Keratinocyte (primary cell): ENCODE data around the gene ITFG1. TPM values are rescaled to one million over a fixed set of nuclear protein-coding genes. Genes with fewer than 3 reads are reported as not detected.

Experiments
- DNase-seq: peaks from one replicate; pipeline ENCODE4 v3.0.0-alpha.2; 2011; ENCODE audit warnings: low read depth, missing footprints, low spot score
- FAIRE-seq: peaks from 2 replicates; lab custom pipeline; 2011; peaks lifted over from hg19 to GRCh38; lab: Jason Lieb, UNC
- H2AFZ ChIP-seq: 2 replicates; pipeline ENCODE4 v1.6.0; 2012; ENCODE audit warnings: low read length, control low read depth, inconsistent platforms; ENCODE audit not compliant: control insufficient read depth
- H3K27ac ChIP-seq: 2 replicates; pipeline ENCODE4 v1.5.1; 2011; ENCODE audit warnings: low read length; ENCODE audit not compliant: control insufficient read depth, insufficient read depth
- H3K27me3 ChIP-seq: 3 replicates; pipeline ENCODE4 v1.6.0; 2011; ENCODE audit warnings: low read length; ENCODE audit not compliant: control insufficient read depth, insufficient read depth; ENCODE audit errors: extremely low read depth
- H3K36me3 ChIP-seq, 2 experiments: 2 replicates in 1 of 2; 3 replicates in 1 of 2; pipeline ENCODE4 v1.5.1; 2011; ENCODE audit warnings: low read length in 2 of 2, mild to moderate bottlenecking in 1 of 2; ENCODE audit not compliant: control insufficient read depth in 2 of 2, insufficient read depth in 2 of 2; ENCODE audit errors: extremely low read depth in 1 of 2
- H3K4me1 ChIP-seq: 3 replicates; pipeline ENCODE4 v1.5.1; 2011; ENCODE audit warnings: low read length; ENCODE audit not compliant: control insufficient read depth, insufficient read depth; ENCODE audit errors: extremely low read depth
- H3K4me2 ChIP-seq: 3 replicates; pipeline ENCODE4 v1.6.0; 2011; ENCODE audit warnings: low read depth, low read length; ENCODE audit not compliant: control insufficient read depth, insufficient read depth; ENCODE audit errors: extremely low read depth
- H3K4me3 ChIP-seq, 3 experiments: fragments of 200-600 bp in 1 of 3; sonication (generic) in 1 of 3; 2 replicates in 2 of 3; 3 replicates in 1 of 3; pipeline ENCODE4 v1.5.1; 2011 to 2016; ENCODE audit warnings: low read length in 3 of 3, mild to moderate bottlenecking in 3 of 3, control low read depth in 2 of 3, inconsistent platforms in 1 of 3, low read depth in 1 of 3, mixed read lengths in 1 of 3, mixed run types in 1 of 3, moderate library complexity in 1 of 3; ENCODE audit not compliant: control insufficient read depth in 2 of 3, insufficient read depth in 2 of 3; ENCODE audit errors: extremely low read depth in 1 of 3
- H3K79me2 ChIP-seq: 2 replicates; pipeline ENCODE4 v1.6.0; 2012; ENCODE audit warnings: low read length; ENCODE audit not compliant: control insufficient read depth, insufficient read depth
- H3K9ac ChIP-seq: 3 replicates; pipeline ENCODE4 v1.6.0; 2011; ENCODE audit warnings: low read length; ENCODE audit not compliant: control insufficient read depth, insufficient read depth; ENCODE audit errors: extremely low read depth
- H3K9me1 ChIP-seq: 3 replicates; pipeline ENCODE4 v1.6.0; 2011; ENCODE audit warnings: low read length; ENCODE audit not compliant: control insufficient read depth, insufficient read depth; ENCODE audit errors: extremely low read depth
- H3K9me3 ChIP-seq: 2 replicates; pipeline ENCODE4 v1.5.1; 2012; ENCODE audit warnings: low read depth, low read length; ENCODE audit not compliant: control insufficient read depth
- H4K20me1 ChIP-seq: 3 replicates; pipeline ENCODE4 v1.6.0; 2011; ENCODE audit warnings: low read length; ENCODE audit not compliant: control insufficient read depth, insufficient read depth; ENCODE audit errors: extremely low read depth
- CTCF ChIP-seq, 3 experiments: IDR thresholded peaks in 1 of 3; conservative IDR thresholded peaks in 1 of 3; optimal IDR thresholded peaks in 1 of 3; 2 replicates in 2 of 3; 3 replicates in 1 of 3; pipeline versions ENCODE3 to v1.5.1; 2011; ENCODE audit warnings: low read length in 3 of 3, mild to moderate bottlenecking in 3 of 3, moderate library complexity in 2 of 3, control low read depth in 1 of 3, inconsistent platforms in 1 of 3; ENCODE audit not compliant: insufficient read depth in 2 of 3; ENCODE audit errors: extremely low read depth in 1 of 3
- EZH2 ChIP-seq: IDR thresholded peaks from one replicate; pipeline ENCODE4 v1.6.1; 2012; ENCODE audit warnings: inconsistent platforms, mild to moderate bottlenecking, low read length, moderate library complexity
- dilution Hi-C: fragments of 300-500 bp; cut with MboI; formaldehyde crosslinking; loops from one replicate; pipeline ENCODE4 v1.7.0; 2020; ENCODE audit warnings: low sequenced_read_pairs; ENCODE audit not compliant: extremely low pct_ligation_motif_present
- polyA plus RNA-seq, 5 experiments: library from polyadenylated mRNA; depleted of rRNA in 3 of 5; stranded (reverse) in 3 of 5; stranded (forward) in 1 of 5; unstranded in 1 of 5; fragments of >200 nt; gene quantifications; 1 replicate in 1 of 5; 2 replicates in 3 of 5; 3 replicates in 1 of 5; pipeline versions ENCODE4 v1.2.1 to v1.2.3, GENCODE V29; 2011 to 2012; ENCODE audit warnings: missing spikeins in 2 of 5, low read depth in 1 of 5, low replicate concordance in 1 of 5

ITFG1 gene
- polyA plus RNA-seq, 1 donor (not counting 4 experiments of a cell fraction or from before 2014, with no cell fraction given), result 83.8 TPM

- Histone ChIP-seq H3K27ac (no peak overlapping the region), H3K4me1 (peaks cover 25% of the 10 kb centered on the region), H3K27me3 (no peaks in the 10 kb centered on the region), H4K20me1 (no peaks in the 10 kb centered on the region), H3K4me3 (no peak overlapping the region), H3K4me2 (no peak overlapping the region), H3K36me3 (peaks cover 0 to 3% of the 10 kb centered on the region in 2 experiments), H3K9me3 (no peaks in the 10 kb centered on the region), H3K79me2 (peaks cover 48% of the 10 kb centered on the region), H3K9ac (no peak overlapping the region), H2AFZ (no peak overlapping the region), H3K9me1 (no peaks in the 10 kb centered on the region)
- TF ChIP-seq CTCF (optimal IDR thresholded peaks at IDR 0.05 in 1 of 3, IDR thresholded peaks at IDR 0.05 in 1 of 3, conservative IDR thresholded peaks at IDR 0.05 in 1 of 3; ENCODE audit: extremely low read depth in 1 of 3, insufficient read depth in 2 of 3, low read length in 3 of 3) (no peak), EZH2 (no peak)
- DNase-seq, result no peak
- dilution Hi-C loops, result no loop called here
- no peak for FAIRE-seq
Observed at GRCh38 chr16:47467501-47467900, 6.6 kb upstream of the ITFG1 start.

- no peak overlapping the region for H2AFZ ChIP-seq
- H3K4me2 ChIP-seq, result no peak overlapping the region
- no peaks in the 10 kb centered on the region for H3K9me1 ChIP-seq
- H4K20me1 ChIP-seq, result no peaks in the 10 kb centered on the region
- H3K9me3 ChIP-seq, result no peaks in the 10 kb centered on the region
- peaks cover 0 to 3% of the 10 kb centered on the region in 2 experiments for H3K36me3 ChIP-seq
- H3K27ac ChIP-seq, result no peak overlapping the region
- H3K4me3 ChIP-seq, result no peak overlapping the region
- no peak for TF ChIP-seq CTCF (optimal IDR thresholded peaks at IDR 0.05 in 1 of 3, IDR thresholded peaks at IDR 0.05 in 1 of 3, conservative IDR thresholded peaks at IDR 0.05 in 1 of 3; ENCODE audit: extremely low read depth in 1 of 3, insufficient read depth in 2 of 3, low read length in 3 of 3)
- no peak for TF ChIP-seq EZH2
- no peak overlapping the region for H3K9ac ChIP-seq
- DNase-seq, result no peak
- peaks cover 41% of the 10 kb centered on the region for H3K79me2 ChIP-seq
- H3K27me3 ChIP-seq, result no peaks in the 10 kb centered on the region
- dilution Hi-C loops, result no loop called here
- H3K4me1 ChIP-seq, result peaks cover 27% of the 10 kb centered on the region
- no peak for FAIRE-seq
Observed at GRCh38 chr16:47465919-47466630, 5.2 kb upstream of the ITFG1 start.
